MV-4-11 (cell line): ENCODE measurements around the gene CDCP1.

Source experiments
- DNase-seq: peaks from one replicate; lab custom pipeline; 2025; lab: John Stamatoyannopoulos, UW

CDCP1 gene

GRCh38 chr3:45145681-45146614 lies at the start of gene CDCP1:
CDCP1 (minus strand) TSS chr3:45146378; CDS start chr3:45146287, 91 bp downstream.
- DNase-seq: no peak

GRCh38 chr3:45194791-45195190 lies 48.6 kb upstream of the CDCP1 start:
- no peak for DNase-seq

GRCh38 chr3:45191924-45192417 lies 45.8 kb upstream of the CDCP1 start:
- DNase-seq: no peak

GRCh38 chr3:45191424-45191823 lies 45.2 kb upstream of the CDCP1 start:
- DNase-seq: peak; percentile 50

- no peak for DNase-seq
Measured at GRCh38 chr3:45188719-45189659, 42.8 kb upstream of the CDCP1 start.

- peak; percentile 53 for DNase-seq
Measured at GRCh38 chr3:45187694-45188141, 41.5 kb upstream of the CDCP1 start.

GRCh38 chr3:45186871-45187270 lies 40.7 kb upstream of the CDCP1 start:
- no peak for DNase-seq

GRCh38 chr3:45185461-45185860 lies 39.3 kb upstream of the CDCP1 start:
- DNase-seq: no peak

GRCh38 chr3:45185052-45185451 lies 38.9 kb upstream of the CDCP1 start:
- DNase-seq: no peak

- no peak for DNase-seq
Measured at GRCh38 chr3:45183872-45184262, 37.7 kb upstream of the CDCP1 start.

GRCh38 chr3:45182915-45183871 lies 37.0 kb upstream of the CDCP1 start:
- no peak for DNase-seq

GRCh38 chr3:45181496-45181895 lies 35.3 kb upstream of the CDCP1 start:
- no peak for DNase-seq

GRCh38 chr3:45180899-45181298 lies 34.7 kb upstream of the CDCP1 start:
- DNase-seq: no peak

- DNase-seq: no peak
Measured at GRCh38 chr3:45180051-45180450, 33.9 kb upstream of the CDCP1 start.

GRCh38 chr3:45179163-45179562 lies 33.0 kb upstream of the CDCP1 start:
- DNase-seq: no peak

- DNase-seq: no peak
Measured at GRCh38 chr3:45178183-45179023, 32.2 kb upstream of the CDCP1 start.

GRCh38 chr3:45176912-45177311 lies 30.7 kb upstream of the CDCP1 start:
- no peak for DNase-seq

GRCh38 chr3:45174234-45174633 lies 28.1 kb upstream of the CDCP1 start:
- DNase-seq: no peak

- no peak for DNase-seq
Measured at GRCh38 chr3:45173776-45174175, 27.6 kb upstream of the CDCP1 start.

GRCh38 chr3:45171283-45171682 lies 25.1 kb upstream of the CDCP1 start:
- no peak for DNase-seq
